ENCODE measurements around the gene ZCCHC7. TPM values are rescaled to one million over a fixed set of nuclear protein-coding genes. Genes with fewer than 3 reads are reported as not detected.

Gene ZCCHC7
- polyA plus RNA-seq, 1 donor from 2014 or later = 10.9 TPM

- TF ChIP-seq MXI1 (conservative IDR thresholded peaks at IDR 0.05; ENCODE audit: poor library complexity, severe bottlenecking) = no peak
- H3K27ac ChIP-seq (ENCODE audit: low read length) = no peak overlapping the region
- H3K4me2 ChIP-seq (ENCODE audit: low read length) = no peak overlapping the region
- no peaks in the 10 kb centered on the region for H3K79me2 ChIP-seq (replicated peaks; ENCODE audit: insufficient read depth, low read length)
- H3K36me3 ChIP-seq (ENCODE audit: insufficient read depth, low read length) = no peaks in the 10 kb centered on the region
- no peak overlapping the region for H2AFZ ChIP-seq (ENCODE audit: low read depth, low read length)
- no peaks in the 10 kb centered on the region for H3F3A ChIP-seq (ENCODE audit: insufficient read depth, low read length, poor library complexity, severe bottlenecking)
- H4K20me1 ChIP-seq (ENCODE audit: insufficient read depth) = no peaks in the 10 kb centered on the region
- no peak overlapping the region for H3K4me3 ChIP-seq (ENCODE audit: low read length)
- no peaks in the 10 kb centered on the region for H3K9me3 ChIP-seq (ENCODE audit: low read length)
- H3K27me3 ChIP-seq (ENCODE audit: insufficient read depth, low read depth, low read length) = no peaks in the 10 kb centered on the region
- no peaks in the 10 kb centered on the region for H3K9me2 ChIP-seq (ENCODE audit: insufficient read depth, low read length)
- no peak overlapping the region for H3K9ac ChIP-seq (ENCODE audit: low read length)
These were observed 128.3 kb downstream of the ZCCHC7 start for GRCh38 chr9:37248651-37249163.

GRCh38 chr9:37251452-37251851, 131.1 kb downstream of the ZCCHC7 start:
- no peaks in the 10 kb centered on the region for H3K9me3 ChIP-seq (ENCODE audit: low read length)
- no peaks in the 10 kb centered on the region for H3K9me2 ChIP-seq (ENCODE audit: insufficient read depth, low read length)
- H3K79me2 ChIP-seq (replicated peaks; ENCODE audit: insufficient read depth, low read length) = no peaks in the 10 kb centered on the region
- no peaks in the 10 kb centered on the region for H3K27me3 ChIP-seq (ENCODE audit: insufficient read depth, low read depth, low read length)
- no peak overlapping the region for H2AFZ ChIP-seq (ENCODE audit: low read depth, low read length)
- TF ChIP-seq EP300 (conservative IDR thresholded peaks at IDR 0.05; ENCODE audit: poor library complexity, severe bottlenecking) (no peak), EZH2 (IDR thresholded peaks at IDR 0.05; ENCODE audit: borderline replicate concordance, insufficient read depth, low read length, poor library complexity, severe bottlenecking) (no peak), POLR2AphosphoS5 (IDR thresholded peaks at IDR 0.05) (peak; percentile 21), SMC3 (conservative IDR thresholded peaks at IDR 0.05; ENCODE audit: poor library complexity) (no peak), MXI1 (conservative IDR thresholded peaks at IDR 0.05; ENCODE audit: poor library complexity, severe bottlenecking) (no peak), RAD21 (conservative IDR thresholded peaks at IDR 0.05) (peak; percentile 13), TAF1 (IDR thresholded peaks at IDR 0.05; ENCODE audit: low read depth) (no peak)
- TF ChIP-seq, protein P1, sequence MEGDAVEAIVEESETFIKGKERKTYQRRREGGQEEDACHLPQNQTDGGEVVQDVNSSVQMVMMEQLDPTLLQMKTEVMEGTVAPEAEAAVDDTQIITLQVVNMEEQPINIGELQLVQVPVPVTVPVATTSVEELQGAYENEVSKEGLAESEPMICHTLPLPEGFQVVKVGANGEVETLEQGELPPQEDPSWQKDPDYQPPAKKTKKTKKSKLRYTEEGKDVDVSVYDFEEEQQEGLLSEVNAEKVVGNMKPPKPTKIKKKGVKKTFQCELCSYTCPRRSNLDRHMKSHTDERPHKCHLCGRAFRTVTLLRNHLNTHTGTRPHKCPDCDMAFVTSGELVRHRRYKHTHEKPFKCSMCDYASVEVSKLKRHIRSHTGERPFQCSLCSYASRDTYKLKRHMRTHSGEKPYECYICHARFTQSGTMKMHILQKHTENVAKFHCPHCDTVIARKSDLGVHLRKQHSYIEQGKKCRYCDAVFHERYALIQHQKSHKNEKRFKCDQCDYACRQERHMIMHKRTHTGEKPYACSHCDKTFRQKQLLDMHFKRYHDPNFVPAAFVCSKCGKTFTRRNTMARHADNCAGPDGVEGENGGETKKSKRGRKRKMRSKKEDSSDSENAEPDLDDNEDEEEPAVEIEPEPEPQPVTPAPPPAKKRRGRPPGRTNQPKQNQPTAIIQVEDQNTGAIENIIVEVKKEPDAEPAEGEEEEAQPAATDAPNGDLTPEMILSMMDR (IDR thresholded peaks at IDR 0.05; ENCODE audit: poor library complexity, severe bottlenecking) = no peak
- TF ChIP-seq, protein P2, sequence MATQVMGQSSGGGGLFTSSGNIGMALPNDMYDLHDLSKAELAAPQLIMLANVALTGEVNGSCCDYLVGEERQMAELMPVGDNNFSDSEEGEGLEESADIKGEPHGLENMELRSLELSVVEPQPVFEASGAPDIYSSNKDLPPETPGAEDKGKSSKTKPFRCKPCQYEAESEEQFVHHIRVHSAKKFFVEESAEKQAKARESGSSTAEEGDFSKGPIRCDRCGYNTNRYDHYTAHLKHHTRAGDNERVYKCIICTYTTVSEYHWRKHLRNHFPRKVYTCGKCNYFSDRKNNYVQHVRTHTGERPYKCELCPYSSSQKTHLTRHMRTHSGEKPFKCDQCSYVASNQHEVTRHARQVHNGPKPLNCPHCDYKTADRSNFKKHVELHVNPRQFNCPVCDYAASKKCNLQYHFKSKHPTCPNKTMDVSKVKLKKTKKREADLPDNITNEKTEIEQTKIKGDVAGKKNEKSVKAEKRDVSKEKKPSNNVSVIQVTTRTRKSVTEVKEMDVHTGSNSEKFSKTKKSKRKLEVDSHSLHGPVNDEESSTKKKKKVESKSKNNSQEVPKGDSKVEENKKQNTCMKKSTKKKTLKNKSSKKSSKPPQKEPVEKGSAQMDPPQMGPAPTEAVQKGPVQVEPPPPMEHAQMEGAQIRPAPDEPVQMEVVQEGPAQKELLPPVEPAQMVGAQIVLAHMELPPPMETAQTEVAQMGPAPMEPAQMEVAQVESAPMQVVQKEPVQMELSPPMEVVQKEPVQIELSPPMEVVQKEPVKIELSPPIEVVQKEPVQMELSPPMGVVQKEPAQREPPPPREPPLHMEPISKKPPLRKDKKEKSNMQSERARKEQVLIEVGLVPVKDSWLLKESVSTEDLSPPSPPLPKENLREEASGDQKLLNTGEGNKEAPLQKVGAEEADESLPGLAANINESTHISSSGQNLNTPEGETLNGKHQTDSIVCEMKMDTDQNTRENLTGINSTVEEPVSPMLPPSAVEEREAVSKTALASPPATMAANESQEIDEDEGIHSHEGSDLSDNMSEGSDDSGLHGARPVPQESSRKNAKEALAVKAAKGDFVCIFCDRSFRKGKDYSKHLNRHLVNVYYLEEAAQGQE (IDR thresholded peaks at IDR 0.05; ENCODE audit: borderline replicate concordance) = no peak
- no peak overlapping the region for H3K4me2 ChIP-seq (ENCODE audit: low read length)
- no peaks in the 10 kb centered on the region for H3K36me3 ChIP-seq (ENCODE audit: insufficient read depth, low read length)
- H3K4me3 ChIP-seq (ENCODE audit: low read length) = no peak overlapping the region
- H3F3A ChIP-seq (ENCODE audit: insufficient read depth, low read length, poor library complexity, severe bottlenecking) = no peaks in the 10 kb centered on the region
- no peak overlapping the region for H3K9ac ChIP-seq (ENCODE audit: low read length)
- no peaks in the 10 kb centered on the region for H4K20me1 ChIP-seq (ENCODE audit: insufficient read depth)
- no peak overlapping the region for H3K27ac ChIP-seq (ENCODE audit: low read length)

All from neural cell (in vitro differentiated cells).